ENCODE measurements around the gene OR6N2. TPM values are rescaled to one million over a fixed set of nuclear protein-coding genes. Genes with fewer than 3 reads are reported as not detected.

Gene OR6N2
- total and polyA plus RNA-seq, 9 of the 15 experiments (the other 6 are each of a cell fraction or from before 2014, with no cell fraction given), result not detected

- TF ChIP-seq HES1 (IDR thresholded peaks at IDR 0.05; ENCODE audit: low read depth), result no peak
- TF ChIP-seq ZSCAN29 (IDR thresholded peaks at IDR 0.05), result no peak
Measured at GRCh38 chr1:158732524-158732923, 48.5 kb downstream of the OR6N2 start (continued).

DNA sequence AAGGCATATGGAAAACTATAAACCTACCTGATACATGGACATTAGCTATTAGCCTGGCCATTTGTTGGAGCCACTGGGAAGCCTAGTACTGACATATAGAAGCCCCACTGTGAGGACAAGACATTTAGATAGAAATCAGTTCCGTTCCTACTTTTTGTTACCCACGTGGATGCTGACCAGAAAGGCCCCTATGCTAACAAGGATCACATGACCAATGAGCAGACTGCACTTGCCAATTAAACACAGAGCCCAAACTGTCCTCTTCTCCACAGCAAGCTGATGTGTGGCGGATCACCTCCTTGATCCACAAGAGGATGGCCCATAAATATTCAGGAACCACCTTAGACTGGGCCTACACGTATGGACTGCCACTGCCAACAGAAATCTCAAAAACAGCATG lies 49.3 kb downstream of the OR6N2 start:
- no peak overlapping the region for H3K9ac ChIP-seq (ENCODE audit: insufficient read depth in 1 of 2, low read depth in 2 of 2, low read length in 2 of 2)
- H4K20me1 ChIP-seq (replicated peaks; ENCODE audit: control insufficient read depth, insufficient read depth, low read length), result no peaks in the 10 kb centered on the region
- no peaks in the 10 kb centered on the region for H3K27me3 ChIP-seq (ENCODE audit: control insufficient read depth in 2 of 2, insufficient read depth in 2 of 2, low read length in 2 of 2)
- in situ Hi-C loops (cut with MboI), result no loop called here
- POLR2A ChIA-PET, result interaction anchor here (0.6 to 1.5 kb wide), 4 partner anchors 11 to 54 kb away, joined by 3 to 6 read pairs (median 4); partner anchors contain the start of gene OR6K3
- no peaks in the 10 kb centered on the region for H3K36me3 ChIP-seq (ENCODE audit: control insufficient read depth, insufficient read depth, low read length)
- CTCF ChIA-PET (ENCODE audit: low intra/inter-chr PET ratio), result no interaction called here
- H3K9me3 ChIP-seq (replicated peaks; ENCODE audit: control insufficient read depth, insufficient read depth, low read depth, low read length), result no peaks in the 10 kb centered on the region
- 29% methylated on average over 4 of the region's 4 CpGs for WGBS (ENCODE audit: insufficient coverage, low coverage, missing lambda C conversion rate)
- no peak for DNase-seq (ENCODE audit: extremely low read depth in 1 of 4, low spot score in 3 of 4)
- no peaks in the 10 kb centered on the region for H3K9me1 ChIP-seq (ENCODE audit: control insufficient read depth, insufficient read depth, low read length)
- BruUV-seq (replicated peaks), result no TSS peak
- ATAC-seq, result peak; percentile 3; the same call in 1 of the 3 replicates
- peak overlapping the region; percentile 42 for H2AFZ ChIP-seq (ENCODE audit: low read depth, low read length)
- FAIRE-seq, result no peak
- peak overlapping the region; percentile 39; the same call in 2 of the 3 replicates for H3K27ac ChIP-seq (ENCODE audit: extremely low read depth, low read depth, low read length)
- no peaks in the 10 kb centered on the region for H3K79me2 ChIP-seq (ENCODE audit: control insufficient read depth, insufficient read depth, low read length)
- H3K4me3 ChIP-seq, result no peak overlapping the region
- H3K4me1 ChIP-seq (replicated peaks in 1 of 2; ENCODE audit: control insufficient read depth in 2 of 2, insufficient read depth in 2 of 2, low read length in 2 of 2), result peaks cover 3 to 47% of the 10 kb centered on the region in 2 experiments; a peak in 3 of 5 replicates
- H3K4me2 ChIP-seq (ENCODE audit: insufficient read depth, low read length), result peak overlapping the region; percentile 22; the same call in 1 of the 2 replicates
- intact Hi-C loops (cut with micrococcal nuclease), result no loop called here
- TF ChIP-seq RBM34 (IDR thresholded peaks at IDR 0.05; ENCODE audit: borderline replicate concordance, insufficient read depth, low read length), result no peak
- no peak for TF ChIP-seq PML (IDR thresholded peaks at IDR 0.05; ENCODE audit: low read length)
- no peak for TF ChIP-seq KAT2B (IDR thresholded peaks at IDR 0.05; ENCODE audit: low read depth, low read length)
- no peak for TF ChIP-seq GABPA (tag; conservative IDR thresholded peaks at IDR 0.05; ENCODE audit: low read depth)
- TF ChIP-seq CBFB (CRISPR knock-in tag; IDR thresholded peaks at IDR 0.05), result no peak
- no peak for TF ChIP-seq TGIF2 (CRISPR knock-in tag; IDR thresholded peaks at IDR 0.05)
- no peak for TF ChIP-seq ETS2 (tag; IDR thresholded peaks at IDR 0.05; ENCODE audit: borderline replicate concordance, poor library complexity, severe bottlenecking)
- no peak for TF ChIP-seq NCOR1 (IDR thresholded peaks at IDR 0.05)
- TF ChIP-seq KDM4B (IDR thresholded peaks at IDR 0.05; ENCODE audit: borderline replicate concordance in 2 of 2, low read depth in 1 of 2), result no peak
- TF ChIP-seq NR4A1 (CRISPR knock-in tag; IDR thresholded peaks at IDR 0.05), result no peak
- 0 out of 2 replicates have a peak, but pooled peaks have one; percentile 39 for TF ChIP-seq NR4A1 (tag; IDR thresholded peaks at IDR 0.05)
- TF ChIP-seq ZKSCAN3 (CRISPR knock-in tag; IDR thresholded peaks at IDR 0.05), result no peak
- TF ChIP-seq FOS (IDR thresholded peaks at IDR 0.05; ENCODE audit: extremely low read depth, insufficient read length), result no peak
- TF ChIP-seq USF2 (CRISPR knock-in tag; IDR thresholded peaks at IDR 0.05), result peak; percentile 58
- 0 out of 2 replicates have a peak, but pooled peaks have one; percentile 32 for TF ChIP-seq TOE1 (IDR thresholded peaks at IDR 0.05; ENCODE audit: borderline replicate concordance)
- no peak for TF ChIP-seq TOE1 (CRISPR knock-in tag; IDR thresholded peaks at IDR 0.05; ENCODE audit: borderline replicate concordance, low read depth)
- no peak for TF ChIP-seq CEBPG (CRISPR knock-in tag; IDR thresholded peaks at IDR 0.05)
- no peak for TF ChIP-seq CEBPG (tag; conservative IDR thresholded peaks at IDR 0.05 in 1 of 2, IDR thresholded peaks at IDR 0.05 in 1 of 2)

All from K562 (cell line).